ENCODE measurements around the gene FGF22. TPM values are rescaled to one million over a fixed set of nuclear protein-coding genes. Genes with fewer than 3 reads are reported as not detected.

The FGF22 gene
- not detected in 2 replicates for total RNA-seq

DNA sequence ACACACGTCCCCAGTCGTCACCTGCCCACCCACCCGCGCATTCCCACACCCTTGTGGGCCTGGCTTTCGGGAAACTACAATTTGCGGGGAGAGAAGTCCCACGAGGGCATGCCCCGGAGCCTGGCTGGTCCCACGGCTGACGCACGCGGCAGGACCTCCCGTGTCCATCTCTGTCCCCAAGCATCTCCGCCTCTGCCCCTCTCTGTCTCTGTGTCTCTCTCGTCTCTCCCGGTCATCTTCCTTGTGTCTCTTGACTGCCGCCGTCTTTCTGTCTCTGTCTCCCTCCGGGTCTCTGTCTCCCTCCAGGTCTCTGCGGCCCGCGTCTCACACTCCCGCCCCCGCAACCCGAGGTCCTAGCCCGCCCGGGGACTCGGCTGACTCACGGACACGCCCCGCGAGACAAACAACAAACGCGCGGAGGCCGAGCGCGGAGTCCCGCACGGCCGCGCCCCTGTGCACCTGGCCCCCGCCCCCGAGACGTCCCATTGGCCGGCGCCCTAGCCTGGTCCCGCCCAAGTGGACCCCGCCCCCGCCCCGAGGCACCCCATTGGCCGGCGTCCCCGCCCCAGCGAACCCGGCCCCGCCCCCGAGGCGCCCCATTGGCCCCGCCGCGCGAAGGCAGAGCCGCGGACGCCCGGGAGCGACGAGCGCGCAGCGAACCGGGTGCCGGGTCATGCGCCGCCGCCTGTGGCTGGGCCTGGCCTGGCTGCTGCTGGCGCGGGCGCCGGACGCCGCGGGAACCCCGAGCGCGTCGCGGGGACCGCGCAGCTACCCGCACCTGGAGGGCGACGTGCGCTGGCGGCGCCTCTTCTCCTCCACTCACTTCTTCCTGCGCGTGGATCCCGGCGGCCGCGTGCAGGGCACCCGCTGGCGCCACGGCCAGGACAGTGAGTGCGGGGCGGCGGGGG lies at the start of gene FGF22:
FGF22 (plus strand) TSS at position 627 of the 908 bp plus-strand sequence; CDS start at position 674, 47 bp downstream.

GRCh38 chr19:633068-633785 lies 6.5 kb upstream of the FGF22 start, which contains the start of gene POLRMT:
Gene POLRMT (minus strand): TSS chr19:633537. CDS start chr19:633512, 25 bp downstream.

GRCh38 chr19:662962-663681 lies 23.4 kb downstream of the FGF22 start, which contains the start of gene RNF126:
Gene RNF126 (minus strand): TSS chr19:663214. CDS start chr19:663121, 93 bp downstream.

GRCh38 chr19:676339-677105 lies 36.8 kb downstream of the FGF22 start, which contains the start of gene FSTL3:
Gene FSTL3 (plus strand): TSS chr19:676392. CDS start chr19:676424, 32 bp downstream.

Other genes with a start within 250 kb of the FGF22 start
- gene C2CD4C, start 230.7 kb upstream of the FGF22 start, total RNA-seq = 0.21 and 0.34 TPM in 2 replicates
- gene SHC2, start 178.8 kb upstream of the FGF22 start, total RNA-seq = 0.34 and 3.3 TPM in 2 replicates
- 0.14 TPM in 1 of 2 replicates, not detected in the other for gene MADCAM1, start 143.4 kb upstream of the FGF22 start, total RNA-seq
- 10.0 and 13.0 TPM in 2 replicates for gene TPGS1, start 132.4 kb upstream of the FGF22 start, total RNA-seq
- 87.6 and 161 TPM in 2 replicates for gene CDC34, start 108.1 kb upstream of the FGF22 start, total RNA-seq
- not detected in 2 replicates for gene GZMM, start 95.8 kb upstream of the FGF22 start, total RNA-seq
- 500 and 542 TPM in 2 replicates for gene BSG, start 67.3 kb upstream of the FGF22 start, total RNA-seq
- 0.34 and 1.3 TPM in 2 replicates for gene HCN2, start 50.0 kb upstream of the FGF22 start, total RNA-seq
- gene POLRMT, start 6.3 kb upstream of the FGF22 start, total RNA-seq = 38.8 and 40.7 TPM in 2 replicates
- 40.3 and 49.2 TPM in 2 replicates for gene RNF126, start 23.3 kb downstream of the FGF22 start, total RNA-seq
- 96.0 and 177 TPM in 2 replicates for gene FSTL3, start 36.5 kb downstream of the FGF22 start, total RNA-seq
- gene PRSS57, start 55.6 kb downstream of the FGF22 start, total RNA-seq = not detected in 2 replicates
- 0.34 and 23.0 TPM in 2 replicates for gene PALM, start 69.1 kb downstream of the FGF22 start, total RNA-seq
- gene MISP, start 111.2 kb downstream of the FGF22 start, total RNA-seq = 55.5 and 95.0 TPM in 2 replicates
- gene PTBP1, start 157.6 kb downstream of the FGF22 start, total RNA-seq = 120 and 273 TPM in 2 replicates
- gene PLPPR3, start 182.1 kb downstream of the FGF22 start, total RNA-seq = under 0.01 and 0.28 TPM in 2 replicates
- not detected in 2 replicates for gene AZU1, start 188.0 kb downstream of the FGF22 start, total RNA-seq
- not detected in 2 replicates for gene PRTN3, start 201.1 kb downstream of the FGF22 start, total RNA-seq
- gene ELANE, start 212.4 kb downstream of the FGF22 start, total RNA-seq = 0.07 TPM in 1 of 2 replicates, not detected in the other
- gene CFD, start 219.8 kb downstream of the FGF22 start, total RNA-seq = 4.4 and 6.4 TPM in 2 replicates

All from nasal cavity respiratory epithelium epithelial cell of viscerocranial mucosa (primary cell).